HG03097 (cell line): ENCODE results near the gene KLHL2.
A peak's percentile ranks its signal among the peaks of the same experiment; 100 is the strongest.
"Not testable (repeated sequence)": the region's sequence is repeated elsewhere in the genome, so short reads cannot be mapped to it uniquely, and the experiment has no call there.

Experiments
- ATAC-seq: cut with Tn5 transposase; IDR thresholded peaks from one replicate; pipeline ENCODE4 v1.9.1; 2021; ENCODE audit not compliant: unreplicated experiment, low FRiP score

The KLHL2 gene

DNA sequence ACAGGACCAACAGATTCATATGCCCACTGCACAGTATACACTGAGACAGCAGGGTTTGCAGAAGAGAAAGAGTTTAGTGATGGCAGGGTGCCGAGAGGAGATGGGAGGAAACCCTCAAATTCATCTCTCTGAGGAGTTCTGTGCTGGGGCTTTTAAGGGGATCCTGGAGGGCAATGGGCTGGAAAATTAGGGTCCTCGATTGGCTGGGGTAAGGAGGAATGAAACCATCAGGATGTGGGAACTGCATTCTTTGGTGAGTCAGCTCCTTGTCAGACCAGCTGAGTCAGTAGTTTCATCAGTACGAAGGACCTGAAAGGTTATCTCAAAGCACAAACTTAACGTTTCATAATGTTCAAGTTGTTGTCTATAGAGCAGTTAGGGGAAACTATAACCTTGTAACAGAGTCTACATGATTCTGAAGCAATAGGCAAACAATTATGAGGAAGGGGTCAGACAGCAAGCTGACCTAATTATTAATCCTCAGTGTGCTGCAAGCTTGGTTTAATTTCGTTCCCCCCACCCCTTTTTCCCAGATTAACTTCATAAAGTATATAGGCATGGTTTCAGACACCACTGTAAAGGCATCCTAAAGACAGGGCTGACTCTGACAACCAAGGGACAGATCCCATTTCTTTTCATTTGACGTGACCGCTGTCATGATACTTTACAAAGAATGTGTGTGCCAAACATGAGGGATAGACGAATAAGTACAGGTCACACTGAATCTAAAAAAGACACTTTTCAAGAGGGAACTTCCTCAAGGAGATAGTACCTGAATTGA, 118.6 kb downstream of the KLHL2 start:
- ATAC-seq, result no peak

DNA sequence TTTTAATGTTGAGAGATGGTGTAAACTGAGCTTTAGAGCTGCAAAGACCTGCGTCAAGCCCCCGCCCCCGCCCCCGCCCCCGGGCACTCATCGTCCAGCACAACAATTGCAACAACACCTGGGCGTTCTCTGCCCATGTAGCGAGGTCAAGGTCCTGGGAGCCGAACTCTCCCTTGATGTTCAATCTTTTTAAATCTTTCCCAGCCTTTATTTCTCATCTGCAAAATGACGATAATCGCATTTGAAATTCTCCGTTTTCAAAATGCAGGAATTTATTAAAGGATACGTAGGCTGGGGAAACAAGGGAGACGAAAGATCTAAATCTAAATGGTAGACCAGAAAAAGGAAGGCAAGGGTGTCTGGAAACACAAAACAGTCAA, 119.5 kb downstream of the KLHL2 start:
- ATAC-seq, result no peak

DNA sequence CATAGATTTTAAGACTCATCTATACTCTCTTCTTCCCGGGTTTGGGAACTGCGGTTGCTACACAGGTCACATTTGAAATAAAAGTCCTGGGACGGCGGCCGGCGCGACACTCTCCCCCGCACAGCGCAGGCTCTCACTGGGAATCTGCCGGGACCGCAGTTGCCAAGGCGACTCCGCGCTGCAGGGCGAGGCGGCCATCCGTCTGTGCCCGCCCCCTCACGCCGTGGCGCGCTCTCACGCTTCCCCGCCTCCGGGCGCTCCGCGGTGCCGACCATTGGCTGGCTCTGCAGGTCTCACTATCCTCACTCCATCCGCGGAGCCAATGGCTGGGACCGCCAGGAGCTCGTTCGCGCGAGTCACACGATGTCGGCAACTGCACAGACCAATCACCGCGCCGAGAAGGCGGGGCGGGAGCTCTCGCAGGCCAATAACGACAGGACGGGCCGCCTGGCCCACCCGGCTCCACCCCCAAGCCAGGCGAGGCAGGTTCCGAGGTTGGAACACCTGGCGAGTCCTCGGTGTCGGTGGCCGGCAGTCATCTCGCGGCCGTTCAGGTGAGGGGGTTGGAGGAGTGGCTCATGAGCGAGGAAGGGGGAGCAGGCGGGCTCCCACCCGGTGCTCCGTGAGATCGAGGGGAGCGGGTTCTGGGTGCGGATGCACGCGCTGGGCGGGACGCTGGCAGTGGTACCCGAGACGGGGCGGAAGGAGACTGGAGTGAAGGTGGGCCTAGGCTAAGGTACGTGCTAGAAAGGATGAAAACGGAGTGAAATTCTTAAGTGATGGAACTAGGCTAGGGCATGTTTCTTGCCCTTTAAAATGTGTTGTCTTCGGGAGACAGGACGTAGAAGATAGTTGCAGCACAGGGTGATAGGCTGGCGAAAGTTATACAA, 120.1 kb downstream of the KLHL2 start, which contains the start of gene MSMO1:
Gene MSMO1, plus strand, starts transcription at position 459 of the 890 bp plus-strand sequence. CDS start 5,702 bp downstream, outside the sequence.
- ATAC-seq, result peak; percentile 99

GRCh38 chr4:165328101-165328425, 120.7 kb downstream of the KLHL2 start:
- no peak for ATAC-seq

DNA sequence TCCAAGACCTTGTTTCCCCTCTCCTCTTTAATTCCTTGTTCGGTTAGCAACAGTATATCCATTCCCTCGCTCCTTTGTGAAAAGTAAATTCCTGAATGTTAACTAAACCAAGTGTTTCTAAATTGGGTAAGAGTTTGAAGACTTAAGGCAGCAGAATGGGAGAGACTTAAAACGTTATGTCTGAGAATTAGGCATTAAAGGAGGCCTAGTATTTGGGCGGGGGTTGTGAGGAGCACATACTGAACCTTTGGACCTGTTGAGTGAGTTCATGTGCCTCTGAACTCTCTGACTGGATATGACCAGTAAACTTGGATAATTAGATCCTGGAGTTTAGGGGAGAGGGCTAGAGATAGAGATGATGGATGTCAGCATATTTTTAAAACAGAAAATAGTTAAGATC, 121.3 kb downstream of the KLHL2 start:
- ATAC-seq, result no peak

DNA sequence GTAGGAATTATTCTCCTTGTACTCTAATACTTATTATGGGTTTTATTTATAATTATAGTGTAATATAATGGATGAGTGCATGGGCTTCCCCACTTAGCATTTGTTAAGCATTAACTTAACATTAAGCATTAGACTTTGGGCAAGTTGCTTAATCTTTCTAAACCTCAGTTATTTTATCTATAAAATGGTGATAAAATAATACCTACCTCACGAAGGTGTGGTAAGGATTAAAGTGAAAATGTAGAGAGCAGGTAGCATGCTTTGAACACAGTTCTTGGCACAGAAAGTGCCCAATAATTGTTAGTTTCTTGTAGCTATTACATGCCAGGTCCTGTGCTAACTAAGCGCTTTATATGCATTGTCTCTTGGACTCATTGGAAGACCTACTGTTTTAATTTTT, 122.7 kb downstream of the KLHL2 start:
- no peak for ATAC-seq

- ATAC-seq, result no peak
These were observed 123.3 kb downstream of the KLHL2 start for GRCh38 chr4:165330666-165331065.

- no peak for ATAC-seq
These were observed 124.0 kb downstream of the KLHL2 start for GRCh38 chr4:165331359-165331758.

DNA sequence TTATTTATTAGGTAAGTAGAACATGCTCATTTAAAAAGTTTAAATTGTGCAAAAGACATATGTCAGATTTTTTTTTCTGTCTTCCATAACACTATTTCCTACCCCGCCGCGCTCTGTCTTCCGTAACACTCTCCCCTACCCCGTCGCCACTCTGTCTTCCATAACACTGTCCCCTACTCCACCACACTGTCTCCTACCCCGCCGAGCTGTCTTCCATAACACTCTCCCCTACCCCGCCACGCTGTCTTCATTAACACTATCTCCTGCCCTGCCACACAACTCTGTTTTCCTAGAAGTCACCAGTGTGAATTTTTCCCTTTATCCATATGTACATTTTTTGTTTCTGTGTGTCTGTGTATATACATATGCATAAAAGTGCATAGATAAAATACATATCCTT, 124.5 kb downstream of the KLHL2 start:
- no peak for ATAC-seq

GRCh38 chr4:165332502-165332901, 125.1 kb downstream of the KLHL2 start:
- no peak for ATAC-seq

DNA sequence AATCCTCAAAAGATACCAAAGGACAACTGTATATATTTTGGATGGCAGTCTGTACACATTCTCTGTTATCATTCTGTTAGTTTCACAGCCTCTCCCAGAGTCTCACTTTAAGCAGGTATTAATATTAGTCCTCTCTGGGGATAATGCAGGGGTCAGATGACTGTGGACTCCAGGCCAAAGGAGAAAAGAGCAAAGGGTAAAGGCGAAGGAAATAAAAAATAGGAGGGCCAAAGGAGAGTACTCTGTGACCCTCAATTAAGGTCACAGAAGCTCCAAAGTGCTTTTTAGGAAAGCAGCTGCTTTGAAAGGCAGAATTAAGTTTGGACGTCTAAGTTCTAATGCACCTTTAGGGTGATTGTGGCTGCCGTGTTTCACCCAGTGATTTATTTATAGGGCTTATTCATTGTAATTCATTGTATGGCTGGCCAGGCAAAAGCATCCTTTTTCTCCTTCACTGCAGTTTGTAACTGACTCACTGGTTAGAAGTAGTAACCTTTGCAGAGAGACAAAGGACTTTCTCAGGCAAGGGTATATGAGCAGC, 127.9 kb downstream of the KLHL2 start:
- ATAC-seq, result no peak

DNA sequence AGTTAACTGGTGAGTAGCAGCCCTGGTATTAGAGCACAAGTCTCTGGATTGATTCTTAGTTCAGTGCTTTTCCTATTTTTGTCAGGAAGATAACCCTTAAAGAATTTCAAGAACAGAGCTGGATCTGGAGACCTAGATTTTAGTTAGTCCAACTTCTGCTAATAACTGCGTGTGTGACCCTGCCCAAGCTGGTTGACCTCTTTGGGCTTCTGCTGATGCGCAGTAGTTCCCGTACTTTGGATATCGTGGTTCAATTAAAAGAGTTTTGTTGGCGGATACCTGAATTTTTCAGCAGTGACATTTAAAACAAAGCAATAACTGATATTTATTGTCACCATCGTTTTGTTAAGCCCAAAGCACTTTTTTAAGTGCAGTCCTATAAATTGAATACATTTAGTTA, 129.4 kb downstream of the KLHL2 start:
- no peak for ATAC-seq

DNA sequence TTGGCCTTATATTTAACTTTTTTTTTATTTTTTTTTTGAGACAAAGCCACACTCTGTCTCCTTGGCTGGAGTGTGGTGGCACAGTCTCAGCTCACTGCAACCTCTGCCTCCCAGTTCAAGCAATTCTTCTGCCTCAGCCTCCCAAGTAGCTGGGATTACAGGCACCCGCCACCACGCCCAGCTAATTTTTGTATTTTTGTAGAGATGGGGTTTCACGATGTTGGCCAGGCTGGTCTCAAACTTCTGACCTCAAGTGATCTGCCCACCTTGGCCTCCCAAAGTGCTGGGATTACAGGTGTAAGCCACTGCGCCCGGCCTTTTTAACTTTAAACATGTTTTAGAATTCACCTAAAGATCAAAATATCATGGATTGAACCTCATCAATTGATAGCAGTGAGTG, 135.0 kb downstream of the KLHL2 start:
- ATAC-seq, result not testable (repeated sequence)

GRCh38 chr4:165343353-165344191, 136.2 kb downstream of the KLHL2 start:
- ATAC-seq, result no peak

DNA sequence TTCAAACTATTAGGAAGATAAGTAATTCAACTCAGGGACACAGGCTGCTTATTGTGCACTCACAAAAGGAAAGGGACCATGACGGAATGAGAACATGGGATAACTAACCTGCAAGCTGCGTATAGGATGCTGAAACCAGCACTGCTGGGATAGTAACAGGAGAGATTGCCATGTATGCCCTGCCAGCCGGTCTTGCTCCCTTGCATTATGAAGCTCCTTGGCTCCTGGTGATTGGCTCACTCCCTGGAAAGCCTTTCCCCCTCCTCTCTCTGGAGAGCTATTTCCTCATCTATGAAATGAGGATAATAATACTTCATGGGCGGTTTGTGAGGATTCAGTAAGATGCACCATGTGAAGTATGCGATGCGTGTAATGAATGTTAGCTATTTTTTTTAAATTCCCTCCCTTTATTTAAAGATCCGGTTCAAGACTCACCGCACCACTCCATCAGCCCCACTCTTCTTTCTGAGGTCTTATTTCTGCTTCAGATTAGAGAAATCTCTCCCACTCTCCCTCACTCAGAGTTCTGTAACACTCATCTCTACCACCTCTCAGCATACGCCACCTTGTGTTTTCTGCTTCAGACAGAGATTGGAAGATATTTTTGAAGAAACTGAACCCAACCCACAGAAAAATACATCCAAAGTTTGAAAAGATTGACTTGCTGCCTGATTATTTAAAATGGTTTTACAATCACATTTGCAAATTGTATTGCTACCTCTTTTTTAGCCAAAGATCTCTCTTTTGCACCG, 138.5 kb downstream of the KLHL2 start:
- ATAC-seq, result no peak

DNA sequence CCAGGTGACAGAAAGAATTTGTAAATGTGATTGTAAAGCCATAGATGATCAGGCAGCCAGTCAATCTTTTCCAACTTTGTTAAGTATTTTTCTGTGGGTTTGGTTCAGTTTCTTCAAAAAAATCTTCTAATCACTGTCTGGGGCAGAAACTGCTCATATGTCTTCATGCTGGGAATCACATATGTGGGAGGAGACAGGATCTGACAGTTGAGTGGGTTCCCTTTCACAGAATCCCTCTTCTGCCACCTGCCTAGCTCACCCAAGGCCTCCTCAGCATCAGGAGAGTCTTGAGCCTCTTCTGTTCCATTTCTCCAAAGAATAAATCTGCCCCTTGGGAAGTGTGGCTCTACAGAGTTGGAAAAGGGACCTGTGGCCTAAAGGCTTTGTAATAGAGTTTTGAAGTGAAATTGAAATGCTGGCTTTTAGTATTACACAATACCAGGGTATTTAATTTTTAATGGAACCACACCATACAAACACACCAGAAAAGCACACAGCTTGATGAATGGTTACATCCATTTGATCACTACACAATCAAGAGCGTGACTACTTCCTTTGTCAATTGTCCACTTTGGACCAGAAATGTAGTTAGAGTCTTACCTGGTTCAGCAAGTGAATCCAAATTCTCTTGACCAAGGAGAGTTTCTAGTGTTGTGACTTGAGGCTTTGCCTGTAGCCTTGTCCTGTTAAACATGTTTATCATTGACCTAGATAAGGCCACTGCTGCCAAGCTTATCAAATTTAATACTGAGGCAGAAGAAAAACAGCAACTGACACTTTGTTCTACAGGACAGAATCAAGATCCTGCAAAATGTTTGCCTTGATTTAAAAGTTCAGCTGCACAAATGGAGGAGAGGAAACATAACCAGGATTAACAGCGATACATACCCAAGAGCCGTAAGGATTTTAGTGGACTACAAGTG, 140.5 kb downstream of the KLHL2 start:
- ATAC-seq, result no peak

GRCh38 chr4:165351359-165352130, 144.2 kb downstream of the KLHL2 start:
- no peak for ATAC-seq

DNA sequence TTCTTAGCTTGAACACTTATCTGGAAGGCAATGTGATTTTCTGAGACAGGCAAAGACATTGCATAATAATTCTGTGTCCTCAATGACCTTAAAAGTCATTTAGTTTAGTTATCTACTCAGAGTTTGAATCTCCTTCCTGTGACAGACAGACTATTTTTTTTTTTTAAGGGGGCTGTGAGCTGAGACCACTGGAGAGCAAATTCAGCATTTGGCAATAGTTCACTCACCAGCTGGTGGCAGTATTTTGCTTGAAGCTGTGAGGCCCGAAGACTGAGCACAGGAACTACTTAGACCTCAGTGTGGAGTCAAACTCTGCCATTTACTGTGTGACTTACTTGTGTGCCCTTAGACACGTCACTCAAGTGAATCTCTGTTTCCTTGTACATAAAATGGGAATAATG, 148.5 kb downstream of the KLHL2 start:
- ATAC-seq, result no peak
